Forelimb muscle (tissue), 1 donor: ENCODE data around the gene TRMT112. TPM values are rescaled to one million over a fixed set of nuclear protein-coding genes. Genes with fewer than 3 reads are reported as not detected.

ENCODE experiments used
- DNase-seq: peaks from one replicate; pipeline ENCODE4 v3.0.0-alpha.2; 2013; ENCODE audit warnings: low read depth
- polyA plus RNA-seq: library from polyadenylated mRNA; unstranded; fragments of 120-200 nt; gene quantifications from one replicate; pipeline ENCODE4 v1.2.1, GENCODE V29; 2013; ENCODE audit not compliant: insufficient read length

Gene TRMT112
- polyA plus RNA-seq, 1 donor, result 154 TPM

DNA sequence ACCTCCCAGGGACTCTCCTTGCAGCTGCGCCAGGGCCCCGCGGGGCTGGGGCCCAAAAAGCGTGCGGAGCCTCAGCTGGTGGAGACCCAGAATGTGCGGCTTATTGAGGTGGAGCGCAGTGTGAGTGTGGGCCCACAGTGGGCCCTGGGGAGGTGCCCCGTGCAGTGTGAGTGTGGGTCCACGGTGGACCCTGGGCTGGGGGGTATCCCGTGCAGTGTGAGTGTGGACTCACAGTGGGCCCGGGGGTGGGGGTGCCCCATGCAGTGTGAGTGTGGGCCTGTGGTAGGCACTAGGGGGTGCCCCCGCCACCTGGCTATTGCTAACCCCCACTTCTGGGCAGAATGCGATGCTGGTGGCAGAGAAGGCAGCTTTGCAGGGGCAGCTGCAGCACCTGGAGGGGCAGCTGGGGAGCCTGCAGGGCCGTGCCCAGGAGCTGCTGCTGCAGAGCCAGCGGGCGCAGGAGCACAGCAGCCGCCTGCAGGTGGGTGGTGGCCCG, 33.8 kb upstream of the TRMT112 start:
- DNase-seq, result no peak

DNA sequence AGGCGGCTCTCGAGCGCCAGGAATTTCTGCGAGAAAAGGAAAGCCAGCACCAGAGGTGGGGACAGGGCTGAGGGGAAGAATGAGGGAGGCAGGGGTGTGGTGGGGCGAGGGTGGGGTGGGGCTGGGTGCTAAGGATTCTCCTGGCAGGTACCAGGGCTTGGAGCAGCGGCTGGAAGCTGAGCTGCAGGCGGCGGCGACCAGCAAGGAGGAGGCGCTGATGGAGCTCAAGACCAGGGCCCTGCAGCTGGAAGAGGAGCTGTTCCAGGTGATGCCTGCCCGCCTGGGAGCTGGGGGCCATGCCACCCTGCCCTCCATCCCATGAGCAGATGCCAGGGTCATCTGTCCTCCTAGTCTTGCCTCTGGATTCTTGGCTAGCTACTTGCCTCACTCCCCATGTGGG, 32.0 kb upstream of the TRMT112 start:
- no peak for DNase-seq

DNA sequence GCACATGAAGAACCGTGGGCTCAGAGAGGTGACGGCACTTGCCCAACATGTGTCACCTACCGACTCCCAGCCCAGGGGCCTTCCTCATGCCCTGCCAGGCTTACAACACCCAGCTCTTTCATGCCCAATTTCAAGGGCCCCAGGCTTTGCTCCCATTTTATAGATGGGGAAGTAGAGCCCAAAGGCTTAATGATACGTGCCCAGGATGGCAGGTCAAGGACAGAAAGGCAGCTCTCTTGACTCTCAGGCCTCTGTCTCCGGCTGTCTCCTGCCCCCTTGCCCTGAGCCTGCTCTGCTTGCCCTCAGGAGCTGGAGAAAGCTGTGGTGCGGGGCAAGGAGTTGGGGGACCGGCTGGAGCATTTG, 31.6 kb upstream of the TRMT112 start:
- DNase-seq, result no peak

DNA sequence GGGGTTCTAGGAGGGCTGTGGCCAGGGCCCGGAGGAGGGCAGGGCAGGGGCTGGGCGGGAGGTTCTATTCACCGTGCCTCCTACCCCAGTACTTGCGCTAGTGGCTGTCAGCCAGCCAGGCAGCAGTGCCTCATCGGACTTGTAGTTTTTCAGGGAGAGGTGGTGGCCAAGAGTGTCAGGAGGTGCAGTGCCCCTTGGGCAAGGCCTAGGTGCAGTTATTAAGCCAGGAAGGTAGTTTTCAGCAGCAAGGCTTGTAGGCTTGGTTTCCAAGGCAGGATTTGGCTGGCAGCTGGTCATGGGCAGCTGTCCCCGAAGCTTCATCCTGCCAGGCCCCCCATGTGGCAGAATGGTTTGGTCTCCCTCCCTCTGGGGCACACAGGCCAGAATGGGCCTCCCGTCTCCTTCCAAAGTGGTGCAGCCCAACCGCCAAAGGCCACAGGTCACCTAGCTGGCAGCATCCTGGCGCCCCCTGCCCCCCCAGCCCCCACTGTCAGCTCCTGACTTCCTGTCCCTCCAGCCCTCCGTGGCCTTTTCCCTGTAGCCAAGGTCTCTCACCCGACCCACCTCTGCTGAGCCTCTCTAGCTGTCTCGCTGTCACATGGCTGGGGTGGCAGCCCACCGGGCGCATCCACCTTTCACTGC, 31.1 kb upstream of the TRMT112 start:
- no peak for DNase-seq

- no peak for DNase-seq
Observed at GRCh38 chr11:64347193-64347867, 30.0 kb upstream of the TRMT112 start.

DNA sequence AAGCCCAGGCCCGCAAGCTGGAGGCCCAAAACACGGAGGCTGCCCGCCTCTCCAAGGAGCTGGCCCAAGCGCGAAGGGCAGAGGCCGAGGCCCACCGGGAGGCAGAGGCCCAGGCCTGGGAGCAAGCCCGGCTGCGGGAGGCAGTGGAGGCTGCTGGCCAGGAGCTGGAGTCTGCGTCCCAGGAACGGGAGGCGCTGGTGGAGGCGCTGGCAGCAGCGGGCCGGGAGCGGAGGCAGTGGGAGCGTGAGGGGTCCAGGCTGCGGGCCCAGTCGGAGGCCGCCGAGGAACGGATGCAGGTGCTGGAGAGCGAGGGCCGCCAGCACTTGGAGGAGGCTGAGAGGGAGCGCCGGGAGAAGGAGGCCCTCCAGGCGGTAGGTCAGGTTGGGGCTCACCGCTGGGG, 27.4 kb upstream of the TRMT112 start:
- no peak for DNase-seq

DNA sequence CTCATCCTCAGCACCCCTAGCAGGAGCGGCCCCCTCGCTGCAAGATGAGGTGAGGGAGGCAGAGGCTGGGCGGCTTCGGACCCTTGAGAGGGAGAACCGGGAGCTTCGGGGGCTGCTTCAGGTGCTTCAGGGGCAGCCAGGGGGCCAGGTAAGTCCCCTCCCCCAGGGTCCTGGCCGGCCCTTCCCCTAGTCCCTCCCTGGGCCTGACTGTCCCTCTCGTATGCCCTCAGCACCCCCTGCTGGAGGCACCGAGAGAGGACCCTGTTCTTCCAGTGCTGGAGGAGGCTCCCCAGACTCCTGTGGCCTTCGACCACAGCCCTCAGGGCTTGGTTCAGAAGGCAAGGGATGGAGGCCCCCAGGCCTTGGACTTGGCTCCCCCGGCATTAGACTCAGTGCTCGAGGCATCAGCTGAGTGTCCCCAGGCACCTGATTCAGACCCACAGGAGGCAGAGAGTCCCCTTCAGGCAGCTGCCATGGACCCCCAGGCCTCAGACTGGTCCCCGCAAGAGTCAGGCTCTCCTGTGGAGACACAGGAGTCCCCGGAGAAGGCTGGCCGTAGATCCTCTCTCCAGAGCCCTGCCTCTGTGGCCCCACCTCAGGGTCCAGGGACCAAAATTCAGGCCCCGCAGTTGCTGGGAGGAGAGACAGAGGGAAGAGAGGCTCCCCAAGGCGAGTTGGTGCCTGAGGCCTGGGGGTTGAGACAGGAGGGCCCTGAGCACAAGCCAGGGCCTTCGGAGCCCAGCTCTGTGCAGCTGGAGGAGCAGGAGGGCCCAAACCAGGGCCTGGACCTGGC, 26.6 kb upstream of the TRMT112 start:
- DNase-seq, result no peak

GRCh38 chr11:64342869-64343745, 25.7 kb upstream of the TRMT112 start:
- DNase-seq, result no peak

GRCh38 chr11:64341851-64342791, 24.8 kb upstream of the TRMT112 start:
- no peak for DNase-seq

- no peak for DNase-seq
Observed at GRCh38 chr11:64341429-64341828, 24.1 kb upstream of the TRMT112 start.

GRCh38 chr11:64340671-64341335, 23.4 kb upstream of the TRMT112 start:
- DNase-seq, result no peak

DNA sequence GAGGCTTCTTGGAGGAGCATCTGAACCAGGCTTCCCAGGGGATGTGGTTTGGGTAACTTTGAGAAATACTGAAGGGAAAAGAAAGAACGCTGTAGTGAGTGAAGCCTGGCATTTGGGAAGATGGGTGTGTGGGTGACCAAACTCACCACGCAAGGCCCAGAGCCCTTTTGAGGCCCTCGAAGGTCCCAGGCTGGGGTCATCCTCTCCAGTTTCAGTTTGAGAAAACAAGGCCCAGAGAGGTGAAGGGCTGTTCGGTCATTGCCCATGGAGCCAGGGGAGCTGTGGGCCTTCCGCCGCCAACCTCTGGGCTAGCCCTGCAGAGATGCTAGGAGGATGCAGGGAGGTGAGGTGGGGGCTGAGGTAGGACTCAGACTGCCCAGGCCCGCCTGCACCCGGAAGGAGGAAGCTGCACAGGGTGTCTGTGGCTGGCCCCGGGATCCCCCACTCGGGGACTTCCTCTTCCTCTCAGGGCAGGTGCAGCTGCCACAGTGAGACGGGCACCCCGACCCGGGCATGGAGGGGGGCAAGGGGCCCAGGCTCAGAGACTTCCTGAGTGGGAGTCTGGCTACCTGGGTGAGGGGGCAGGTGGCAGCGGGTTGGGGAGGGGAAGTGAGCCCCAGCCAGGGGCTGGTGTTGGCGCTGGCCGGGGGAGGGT, 22.5 kb upstream of the TRMT112 start, which contains the start of gene CCDC88B:
TSS of gene CCDC88B (plus strand) at position 451 of the 655 bp plus-strand sequence. CDS start at position 514, 63 bp downstream.
- DNase-seq, result no peak

- DNase-seq, result no peak
Observed at GRCh38 chr11:64339286-64339685, 21.9 kb upstream of the TRMT112 start.

- no peak for DNase-seq
Observed at GRCh38 chr11:64338716-64339115, 21.4 kb upstream of the TRMT112 start.

DNA sequence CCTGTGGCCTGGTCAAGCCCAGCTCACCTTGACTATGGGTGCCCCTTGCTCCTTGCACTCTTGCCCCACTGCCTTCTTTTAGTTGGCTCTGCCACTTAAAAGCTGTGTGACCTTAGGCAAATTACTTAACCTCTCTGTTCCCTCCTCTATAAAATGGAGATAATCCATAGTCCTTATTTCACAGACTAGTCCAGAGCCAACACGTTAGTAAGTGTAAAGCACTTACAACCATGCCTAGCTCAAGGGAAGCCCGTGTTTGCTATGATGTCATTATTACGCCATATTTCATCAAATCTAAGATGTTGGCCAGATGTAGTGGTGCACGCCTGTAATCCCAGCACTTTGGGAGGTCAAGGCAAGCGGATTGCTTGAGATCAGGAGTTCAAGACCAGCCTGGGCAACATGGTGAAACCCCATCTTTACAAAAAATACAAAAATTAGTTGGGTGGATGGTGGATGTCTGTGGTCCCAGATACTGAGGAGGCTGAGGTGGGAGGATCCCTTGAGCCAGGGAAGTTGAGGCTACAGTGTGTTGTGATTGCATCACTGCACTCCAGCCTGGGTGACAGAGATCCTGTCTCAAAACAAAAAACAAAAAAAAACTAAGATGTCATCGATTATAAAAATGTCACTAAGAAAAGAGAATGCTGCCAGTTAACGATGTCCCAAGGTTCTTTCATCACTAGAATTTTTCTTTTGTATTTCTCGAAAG, 20.3 kb upstream of the TRMT112 start:
- no peak for DNase-seq

- DNase-seq, result no peak
Observed at GRCh38 chr11:64334764-64335735, 17.7 kb upstream of the TRMT112 start.

- DNase-seq, result no peak
Observed at GRCh38 chr11:64333556-64333955, 16.2 kb upstream of the TRMT112 start.
